ENCODE measurements around the gene ZEB2.

DNA sequence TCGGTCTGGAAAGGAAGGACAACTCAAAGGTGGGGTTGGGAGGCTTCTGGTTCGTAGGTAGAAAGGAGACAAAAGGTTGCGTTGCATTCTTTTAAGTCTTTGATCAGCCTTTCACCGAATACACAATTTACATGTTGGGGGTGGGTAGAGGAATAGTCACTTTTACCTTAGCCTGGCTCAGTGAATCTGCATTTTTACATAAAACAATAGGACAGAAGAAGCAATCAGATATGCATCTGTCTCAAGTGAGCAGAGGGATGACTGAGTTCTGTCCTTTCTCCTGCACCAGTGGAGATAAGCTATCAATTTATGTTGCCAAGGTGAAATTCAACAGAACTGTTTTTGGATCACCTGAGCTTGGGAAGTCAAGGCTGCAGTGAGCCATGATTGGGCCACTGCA is 173.7 kb downstream of the ZEB2 start:
- TF ChIP-seq, protein P1, sequence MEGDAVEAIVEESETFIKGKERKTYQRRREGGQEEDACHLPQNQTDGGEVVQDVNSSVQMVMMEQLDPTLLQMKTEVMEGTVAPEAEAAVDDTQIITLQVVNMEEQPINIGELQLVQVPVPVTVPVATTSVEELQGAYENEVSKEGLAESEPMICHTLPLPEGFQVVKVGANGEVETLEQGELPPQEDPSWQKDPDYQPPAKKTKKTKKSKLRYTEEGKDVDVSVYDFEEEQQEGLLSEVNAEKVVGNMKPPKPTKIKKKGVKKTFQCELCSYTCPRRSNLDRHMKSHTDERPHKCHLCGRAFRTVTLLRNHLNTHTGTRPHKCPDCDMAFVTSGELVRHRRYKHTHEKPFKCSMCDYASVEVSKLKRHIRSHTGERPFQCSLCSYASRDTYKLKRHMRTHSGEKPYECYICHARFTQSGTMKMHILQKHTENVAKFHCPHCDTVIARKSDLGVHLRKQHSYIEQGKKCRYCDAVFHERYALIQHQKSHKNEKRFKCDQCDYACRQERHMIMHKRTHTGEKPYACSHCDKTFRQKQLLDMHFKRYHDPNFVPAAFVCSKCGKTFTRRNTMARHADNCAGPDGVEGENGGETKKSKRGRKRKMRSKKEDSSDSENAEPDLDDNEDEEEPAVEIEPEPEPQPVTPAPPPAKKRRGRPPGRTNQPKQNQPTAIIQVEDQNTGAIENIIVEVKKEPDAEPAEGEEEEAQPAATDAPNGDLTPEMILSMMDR (IDR thresholded peaks at IDR 0.05), result no peak
- no peak for TF ChIP-seq POLR2A (IDR thresholded peaks at IDR 0.05)

All from uterus (tissue), 2 donors.